ENCODE data around the gene KCNH3.

Gene KCNH3

DNA sequence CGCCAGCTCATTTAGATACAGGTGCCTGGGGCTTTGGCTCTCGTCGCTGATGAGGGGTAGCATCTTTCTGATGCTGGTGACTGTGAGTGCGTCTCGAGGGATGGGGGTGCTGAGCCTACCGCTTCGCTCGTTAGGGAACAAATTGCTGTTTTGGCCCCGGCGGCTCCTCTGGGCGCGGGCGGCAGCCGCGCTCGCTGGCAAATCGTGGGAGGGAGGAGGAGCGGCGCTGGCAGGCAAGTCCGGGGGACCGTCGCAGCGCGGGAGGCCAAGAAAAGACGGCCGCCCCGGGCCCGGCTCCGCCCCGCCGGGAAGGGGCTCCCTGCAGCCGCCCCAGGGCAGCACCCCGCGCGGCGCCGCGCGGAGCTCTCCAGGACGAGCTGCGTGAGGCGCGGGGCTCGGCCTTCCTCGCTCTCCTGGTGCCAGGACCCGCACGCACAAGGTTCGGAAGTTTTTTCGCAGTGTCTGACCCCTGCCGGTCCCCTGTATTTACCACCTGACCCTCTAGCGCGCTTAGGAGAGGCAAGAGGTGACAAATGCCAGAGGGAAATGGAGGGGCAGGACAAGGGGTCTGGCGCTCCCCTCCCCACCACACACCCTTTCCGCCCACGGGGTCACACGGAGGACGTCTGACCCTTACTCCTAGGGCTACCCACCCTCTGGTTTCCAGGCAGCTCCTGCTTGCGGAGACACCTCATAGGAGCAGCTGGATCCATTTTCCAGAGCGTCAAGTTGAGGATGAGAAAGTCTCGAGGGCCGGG is 899 bp upstream of the KCNH3 start:
- TF ChIP-seq GATA2 (IDR thresholded peaks at IDR 0.05; ENCODE audit: low read depth, low read length) (no peak), GATA3 (IDR thresholded peaks at IDR 0.05; ENCODE audit: low read depth, low read length) (no peak)

DNA sequence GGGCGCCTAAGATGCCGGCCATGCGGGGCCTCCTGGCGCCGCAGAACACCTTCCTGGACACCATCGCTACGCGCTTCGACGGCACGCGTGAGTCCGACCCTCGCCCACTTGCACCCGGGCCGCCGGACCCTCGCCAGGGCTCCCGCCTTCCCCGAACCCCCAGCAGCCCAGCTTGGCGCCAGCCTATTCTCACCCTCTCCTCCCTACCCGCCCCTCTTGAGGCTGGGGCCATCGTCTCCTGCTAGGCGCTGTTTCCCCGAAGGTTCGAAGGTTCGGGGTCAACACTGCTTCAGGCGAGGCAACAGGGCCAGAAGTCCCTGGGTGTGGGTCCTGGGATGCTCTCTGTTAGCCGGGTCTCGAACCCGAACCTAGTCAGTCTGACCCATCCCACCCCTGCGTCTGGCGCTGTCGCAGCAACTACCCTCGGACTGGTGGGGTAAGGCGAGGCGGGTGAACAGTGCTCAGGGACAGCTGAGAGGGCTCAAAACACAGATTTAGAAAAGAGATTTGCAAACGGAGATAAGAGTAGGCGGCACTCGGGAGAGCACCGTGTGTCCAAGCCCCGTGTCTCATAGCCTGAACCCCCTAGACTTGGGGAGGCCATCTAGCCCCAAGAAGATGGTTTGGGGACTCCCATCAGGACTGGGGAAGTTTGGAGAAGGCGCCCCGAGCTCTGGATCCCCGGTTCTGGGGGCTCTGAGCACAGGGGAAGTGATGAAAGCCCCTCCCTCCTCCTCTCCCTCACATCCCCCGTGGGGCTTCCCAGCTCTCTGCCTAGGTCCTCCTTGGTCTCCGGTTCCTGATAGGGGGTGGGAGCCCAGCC is 787 bp downstream of the KCNH3 start:
- TF ChIP-seq GATA3 (IDR thresholded peaks at IDR 0.05; ENCODE audit: low read depth, low read length) (no peak), GATA2 (IDR thresholded peaks at IDR 0.05; ENCODE audit: low read depth, low read length) (no peak; the same call in 1 of the 2 replicates)

DNA sequence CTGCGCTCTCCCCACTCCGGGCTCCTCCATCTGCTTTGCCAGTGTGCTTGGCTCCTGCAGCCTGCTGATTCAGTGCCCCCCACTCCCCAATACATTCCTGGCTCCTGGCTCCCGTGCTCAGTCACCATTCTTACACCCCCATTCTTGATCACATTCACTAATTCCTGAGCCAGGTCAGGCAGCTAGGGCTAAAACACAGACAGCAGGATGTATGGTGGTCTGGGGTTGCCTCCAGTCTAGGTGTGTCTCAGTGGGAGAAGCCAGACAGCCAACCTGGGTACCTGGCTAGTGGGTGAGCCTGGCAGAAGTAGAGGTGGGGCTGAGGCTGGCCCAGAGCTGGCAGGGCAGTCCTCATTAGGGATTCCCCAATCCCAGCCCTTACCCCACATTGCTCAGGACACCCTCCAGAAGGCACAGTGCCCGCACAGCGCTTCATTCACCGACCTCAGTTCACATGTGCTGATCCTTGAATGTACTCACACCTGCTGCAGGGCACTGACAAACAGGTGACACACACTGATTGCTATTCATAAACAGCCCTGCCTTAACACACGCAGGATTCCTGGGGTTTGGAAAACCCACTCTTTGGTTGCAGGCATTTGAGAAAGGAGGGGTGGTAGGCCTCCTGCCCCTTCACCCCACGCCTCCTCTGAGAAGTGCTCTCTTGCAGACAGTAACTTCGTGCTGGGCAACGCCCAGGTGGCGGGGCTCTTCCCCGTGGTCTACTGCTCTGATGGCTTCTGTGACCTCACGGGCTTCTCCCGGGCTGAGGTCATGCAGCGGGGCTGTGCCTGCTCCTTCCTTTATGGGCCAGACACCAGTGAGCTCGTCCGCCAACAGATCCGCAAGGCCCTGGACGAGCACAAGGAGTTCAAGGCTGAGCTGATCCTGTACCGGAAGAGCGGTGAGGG is 1.7 kb downstream of the KCNH3 start:
- no peak for TF ChIP-seq GATA2 (IDR thresholded peaks at IDR 0.05; ENCODE audit: low read depth, low read length)
- TF ChIP-seq GATA3 (IDR thresholded peaks at IDR 0.05; ENCODE audit: low read depth, low read length), result no peak

DNA sequence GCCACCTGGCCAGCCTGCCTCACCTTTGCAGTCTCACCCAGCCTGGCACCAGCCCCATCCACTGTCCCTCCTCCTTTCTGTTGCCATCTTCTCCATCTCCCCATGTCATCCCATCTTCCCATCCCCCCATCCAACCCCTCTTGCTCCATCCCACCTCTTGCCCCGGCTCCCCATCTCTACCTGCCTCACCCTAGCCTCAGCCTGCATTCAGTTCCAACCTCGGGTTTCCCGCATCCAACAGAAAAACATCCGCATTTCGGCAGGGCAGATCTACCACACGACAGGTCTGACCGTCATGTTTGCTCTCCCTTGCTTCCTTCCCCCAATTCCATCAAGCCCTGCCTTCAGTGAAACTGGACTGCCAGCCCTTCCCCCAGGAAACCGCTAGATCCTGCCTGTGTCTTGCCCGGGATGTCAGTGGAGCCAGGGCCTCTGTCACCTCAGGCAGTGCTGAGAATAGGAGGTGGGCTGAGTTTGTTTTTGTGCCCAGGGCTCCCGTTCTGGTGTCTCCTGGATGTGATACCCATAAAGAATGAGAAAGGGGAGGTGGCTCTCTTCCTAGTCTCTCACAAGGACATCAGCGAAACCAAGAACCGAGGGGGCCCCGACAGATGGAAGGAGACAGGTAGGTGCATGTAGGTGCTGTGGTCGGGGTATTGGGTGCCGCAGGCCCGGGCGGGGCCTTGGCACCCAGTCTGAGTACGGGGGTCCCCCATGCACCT is 2.5 kb downstream of the KCNH3 start:
- no peak for TF ChIP-seq GATA2 (IDR thresholded peaks at IDR 0.05; ENCODE audit: low read depth, low read length)
- TF ChIP-seq GATA3 (IDR thresholded peaks at IDR 0.05; ENCODE audit: low read depth, low read length), result no peak

DNA sequence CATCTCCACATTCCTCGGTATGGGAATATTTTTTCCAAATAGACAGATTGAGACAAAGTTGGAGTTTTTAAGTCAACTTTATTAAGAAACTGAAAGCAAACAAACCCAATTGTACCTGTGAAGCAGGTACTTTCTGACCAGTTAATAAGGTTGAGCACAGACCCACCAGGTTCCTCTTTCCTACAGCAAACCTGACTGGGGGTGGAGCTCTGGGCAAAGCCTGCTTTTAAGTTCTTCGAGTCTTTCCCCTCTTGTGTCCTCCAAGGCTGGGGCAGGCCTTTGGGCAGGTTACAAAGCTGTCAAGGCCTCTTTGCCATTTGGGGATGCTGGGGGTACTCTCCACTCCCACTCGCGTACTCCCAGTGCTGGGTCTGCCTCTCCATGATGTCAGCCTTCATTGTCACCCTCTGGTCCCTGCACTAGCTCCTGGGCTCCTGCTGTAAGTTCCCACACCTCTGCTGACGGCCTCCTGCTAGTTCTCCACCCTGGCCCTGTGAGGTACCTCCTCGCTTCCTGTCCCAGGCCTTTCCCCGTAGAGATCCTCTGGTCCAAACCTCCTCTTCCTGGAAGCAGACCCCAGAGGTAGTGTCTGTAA is 3.2 kb downstream of the KCNH3 start:
- TF ChIP-seq GATA2 (IDR thresholded peaks at IDR 0.05; ENCODE audit: low read depth, low read length) (no peak), GATA3 (IDR thresholded peaks at IDR 0.05; ENCODE audit: low read depth, low read length) (no peak)

DNA sequence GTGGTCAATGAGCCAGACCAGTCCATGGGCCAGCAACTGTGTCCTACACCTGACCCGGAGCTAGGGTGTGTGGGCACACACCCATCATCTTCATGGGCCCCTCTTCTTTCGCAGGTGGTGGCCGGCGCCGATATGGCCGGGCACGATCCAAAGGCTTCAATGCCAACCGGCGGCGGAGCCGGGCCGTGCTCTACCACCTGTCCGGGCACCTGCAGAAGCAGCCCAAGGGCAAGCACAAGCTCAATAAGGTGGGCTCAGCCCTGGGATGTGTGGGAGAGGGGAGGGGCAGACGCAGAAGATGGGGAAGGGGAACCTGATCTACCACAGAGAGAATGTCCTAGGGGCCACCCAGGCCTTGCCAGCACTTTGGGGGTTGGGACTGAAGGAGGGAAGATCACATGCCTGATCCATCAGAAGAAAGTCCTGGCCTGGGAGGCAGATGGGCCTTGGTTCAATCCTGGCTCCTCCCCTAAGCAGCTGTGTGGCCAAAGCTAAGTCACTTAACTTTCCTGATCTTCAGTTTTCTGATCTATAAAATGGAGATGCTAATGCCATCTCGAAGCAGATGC is 3.8 kb downstream of the KCNH3 start:
- TF ChIP-seq GATA2 (IDR thresholded peaks at IDR 0.05; ENCODE audit: low read depth, low read length), result no peak
- TF ChIP-seq GATA3 (IDR thresholded peaks at IDR 0.05; ENCODE audit: low read depth, low read length), result no peak

DNA sequence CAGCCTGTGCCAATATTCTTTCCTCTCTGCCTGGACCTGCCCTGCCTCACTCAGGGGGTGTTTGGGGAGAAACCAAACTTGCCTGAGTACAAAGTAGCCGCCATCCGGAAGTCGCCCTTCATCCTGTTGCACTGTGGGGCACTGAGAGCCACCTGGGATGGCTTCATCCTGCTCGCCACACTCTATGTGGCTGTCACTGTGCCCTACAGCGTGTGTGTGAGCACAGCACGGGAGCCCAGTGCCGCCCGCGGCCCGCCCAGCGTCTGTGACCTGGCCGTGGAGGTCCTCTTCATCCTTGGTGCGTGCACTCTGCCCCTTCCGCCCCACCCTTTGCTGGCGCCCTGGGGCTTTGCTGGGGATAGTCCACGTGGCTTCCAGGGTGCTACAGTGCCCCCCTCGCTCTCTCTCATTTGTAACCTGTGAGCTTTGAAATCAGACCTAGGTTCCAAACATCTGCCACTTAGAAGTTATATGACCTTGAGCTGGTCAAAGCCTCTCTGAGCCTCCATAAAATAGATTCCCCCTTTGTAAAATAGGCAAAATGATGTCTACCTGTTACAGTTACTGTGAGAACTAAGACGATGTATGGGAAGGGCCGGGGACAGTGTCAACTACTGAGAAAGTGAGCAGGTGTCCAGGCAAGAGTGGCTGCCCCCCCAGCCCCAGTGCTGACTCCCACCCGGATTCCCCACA is 4.5 kb downstream of the KCNH3 start:
- TF ChIP-seq GATA2 (IDR thresholded peaks at IDR 0.05; ENCODE audit: low read depth, low read length), result no peak
- TF ChIP-seq GATA3 (IDR thresholded peaks at IDR 0.05; ENCODE audit: low read depth, low read length), result no peak

DNA sequence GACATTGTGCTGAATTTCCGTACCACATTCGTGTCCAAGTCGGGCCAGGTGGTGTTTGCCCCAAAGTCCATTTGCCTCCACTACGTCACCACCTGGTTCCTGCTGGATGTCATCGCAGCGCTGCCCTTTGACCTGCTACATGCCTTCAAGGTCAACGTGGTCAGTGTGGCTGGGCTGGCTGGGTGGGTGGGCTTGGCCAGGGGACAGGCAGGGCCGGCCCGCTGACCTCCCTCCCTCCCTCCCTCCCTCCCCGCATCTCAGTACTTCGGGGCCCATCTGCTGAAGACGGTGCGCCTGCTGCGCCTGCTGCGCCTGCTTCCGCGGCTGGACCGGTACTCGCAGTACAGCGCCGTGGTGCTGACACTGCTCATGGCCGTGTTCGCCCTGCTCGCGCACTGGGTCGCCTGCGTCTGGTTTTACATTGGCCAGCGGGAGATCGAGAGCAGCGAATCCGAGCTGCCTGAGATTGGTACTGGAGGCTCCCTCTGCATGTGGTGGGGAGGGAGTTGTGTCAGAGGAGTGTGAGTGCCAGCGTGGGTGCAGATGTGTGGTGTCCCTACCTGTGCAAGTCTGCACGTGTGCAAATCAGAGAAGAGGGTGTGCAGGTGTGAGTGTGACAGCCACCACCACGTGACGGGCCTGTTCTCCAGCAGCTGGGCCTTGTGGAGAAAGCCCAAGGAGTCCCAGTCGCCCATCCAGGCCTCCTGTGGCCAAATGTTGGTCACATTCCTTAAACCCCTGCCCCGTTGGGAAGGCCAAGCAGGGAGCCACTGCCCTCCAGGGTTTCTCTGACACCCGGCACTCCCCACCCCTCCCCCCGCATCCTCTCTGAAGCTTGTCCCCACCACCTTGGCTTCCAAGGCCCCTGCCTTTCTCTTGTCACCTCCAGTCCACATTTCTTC is 5.3 kb downstream of the KCNH3 start:
- no peak for TF ChIP-seq GATA2 (IDR thresholded peaks at IDR 0.05; ENCODE audit: low read depth, low read length)
- TF ChIP-seq GATA3 (IDR thresholded peaks at IDR 0.05; ENCODE audit: low read depth, low read length), result no peak

DNA sequence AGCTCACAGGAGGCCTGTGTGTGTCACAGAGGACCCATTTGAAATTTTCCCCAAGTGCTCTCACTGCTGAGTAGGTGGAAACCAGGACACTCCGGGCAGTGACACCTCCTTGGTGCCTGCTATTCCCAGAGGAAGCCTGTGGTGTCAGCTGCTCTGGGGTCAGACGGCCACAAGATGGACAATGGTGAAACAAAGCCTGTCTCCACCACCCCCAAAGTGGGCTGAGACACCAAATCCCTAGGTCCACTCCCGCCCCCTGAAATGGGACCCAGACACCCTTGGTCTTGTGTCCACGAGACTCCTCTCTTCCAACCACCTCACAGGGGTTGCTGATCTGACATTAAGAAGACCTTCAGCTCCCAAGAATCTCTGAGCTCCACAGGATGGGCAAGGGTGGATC is 7.0 kb downstream of the KCNH3 start:
- TF ChIP-seq GATA2 (IDR thresholded peaks at IDR 0.05; ENCODE audit: low read depth, low read length) (no peak), GATA3 (IDR thresholded peaks at IDR 0.05; ENCODE audit: low read depth, low read length) (no peak)

DNA sequence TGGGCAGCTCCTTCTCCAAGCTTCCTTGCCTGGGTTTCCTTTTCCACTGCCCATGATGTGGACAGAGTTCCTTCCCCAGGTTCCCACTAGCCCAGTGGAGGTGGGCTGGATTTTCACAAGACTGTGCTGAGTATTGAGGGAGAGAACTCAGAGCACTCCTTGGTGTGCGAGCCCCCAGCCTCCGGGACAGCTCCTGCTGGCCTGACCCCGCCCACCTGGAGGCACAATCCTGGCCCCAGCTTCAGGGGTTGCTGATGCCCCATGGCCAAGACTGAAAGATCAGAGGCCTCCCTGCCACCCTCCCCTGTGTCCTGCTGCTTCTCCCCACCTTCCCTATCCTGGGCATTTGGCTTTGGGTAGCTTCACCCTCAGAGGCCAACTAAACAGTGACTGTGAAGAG is 7.7 kb downstream of the KCNH3 start:
- no peak for TF ChIP-seq GATA2 (IDR thresholded peaks at IDR 0.05; ENCODE audit: low read depth, low read length)

DNA sequence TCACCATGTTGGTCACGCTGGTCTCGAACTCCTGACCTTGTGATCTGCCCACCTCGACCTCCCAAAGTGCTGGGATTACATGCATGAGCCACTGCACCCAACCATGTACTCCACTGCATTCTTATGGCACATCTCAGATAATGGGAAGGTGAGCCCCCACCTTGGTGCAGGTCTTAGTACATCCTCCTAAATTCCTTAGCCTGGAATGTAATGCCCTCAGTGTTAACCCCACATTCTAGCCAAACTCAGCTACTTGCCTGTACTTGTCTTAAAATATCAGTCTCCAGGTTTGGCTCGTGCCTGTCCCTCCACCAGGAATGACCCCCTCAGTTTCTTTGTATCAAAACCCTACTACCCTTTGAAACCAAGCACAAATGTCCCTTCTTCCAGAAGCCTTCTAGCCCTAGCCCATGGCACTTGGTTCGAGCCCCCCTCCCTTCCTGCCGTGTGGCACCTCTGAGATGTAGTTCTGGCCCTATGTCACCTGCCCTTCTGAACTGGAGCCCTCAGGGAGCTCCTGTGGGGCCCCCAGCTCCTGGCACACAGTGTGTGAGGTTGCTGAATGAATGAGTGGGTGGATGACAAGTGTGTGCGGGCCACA is 8.4 kb downstream of the KCNH3 start:
- TF ChIP-seq GATA2 (IDR thresholded peaks at IDR 0.05; ENCODE audit: low read depth, low read length), result no peak
- TF ChIP-seq GATA3 (IDR thresholded peaks at IDR 0.05; ENCODE audit: low read depth, low read length), result no peak
